T-helper 1 cell treated with Interleukin-12 subunit alpha and Interleukin-12 subunit beta and Interleukin-4 antibody, amounts not matched to agents 30 μg/mL and 1 μg/mL, for 36 hours (primary cell): ENCODE data around the gene RPS3A.
"Not testable (repeated sequence)": the region's sequence is repeated elsewhere in the genome, so short reads cannot be mapped to it uniquely, and the experiment has no call there.

Experiments
- H3K27ac Mint-ChIP-seq: one replicate; pipeline ENCODE4 v1.8.0; 2021; ENCODE audit warnings: mild to moderate bottlenecking, mixed read lengths
- H3K27me3 Mint-ChIP-seq: one replicate; pipeline ENCODE4 v1.8.0; 2021; ENCODE audit warnings: low read depth, mixed read lengths
- H3K36me3 Mint-ChIP-seq: one replicate; pipeline ENCODE4 v1.8.0; 2021; ENCODE audit warnings: low read depth, mixed read lengths
- H3K4me1 Mint-ChIP-seq: one replicate; pipeline ENCODE4 v1.8.0; 2021; ENCODE audit warnings: low read depth, mixed read lengths
- H3K4me3 Mint-ChIP-seq: one replicate; pipeline ENCODE4 v1.8.0; 2021; ENCODE audit warnings: mild to moderate bottlenecking, moderate library complexity, mixed read lengths
- H3K9me3 Mint-ChIP-seq: one replicate; pipeline ENCODE4 v1.8.0; 2021; ENCODE audit warnings: mixed read lengths

Gene RPS3A

GRCh38 chr4:151099976-151100417, 569 bp downstream of the RPS3A start:
- H3K9me3 Mint-ChIP-seq = no peaks in the 10 kb centered on the region
- H3K27me3 Mint-ChIP-seq = no peaks in the 10 kb centered on the region
- H3K36me3 Mint-ChIP-seq = peaks cover 42% of the 10 kb centered on the region
- H3K4me1 Mint-ChIP-seq = peaks cover 45% of the 10 kb centered on the region
- H3K4me3 Mint-ChIP-seq = peak overlapping the region; percentile 96
- peak overlapping the region; percentile 97 for H3K27ac Mint-ChIP-seq

- Mint-ChIP-seq H3K4me1 (peaks cover 41% of the 10 kb centered on the region), H3K27me3 (no peaks in the 10 kb centered on the region), H3K27ac (peak overlapping the region; percentile 97), H3K9me3 (no peaks in the 10 kb centered on the region), H3K36me3 (peaks cover 42% of the 10 kb centered on the region), H3K4me3 (peak overlapping the region; percentile 96)
Measured at GRCh38 chr4:151100531-151100930, 1.1 kb downstream of the RPS3A start.

- Mint-ChIP-seq H3K9me3 (no peaks in the 10 kb centered on the region), H3K36me3 (peaks cover 55% of the 10 kb centered on the region), H3K27me3 (no peaks in the 10 kb centered on the region), H3K4me3 (no peak overlapping the region), H3K4me1 (peaks cover 31% of the 10 kb centered on the region), H3K27ac (no peak overlapping the region)
Measured at GRCh38 chr4:151103758-151104157, 4.3 kb downstream of the RPS3A start.

- Mint-ChIP-seq H3K4me1 (peaks cover 29% of the 10 kb centered on the region), H3K27ac (no peak overlapping the region), H3K27me3 (no peaks in the 10 kb centered on the region), H3K36me3 (peaks cover 50% of the 10 kb centered on the region), H3K4me3 (no peak overlapping the region), H3K9me3 (no peaks in the 10 kb centered on the region)
Measured at GRCh38 chr4:151104621-151105020, 5.2 kb downstream of the RPS3A start.

- Mint-ChIP-seq H3K36me3 (peaks cover 42% of the 10 kb centered on the region), H3K27ac (no peak overlapping the region)
Measured at GRCh38 chr4:151105454-151106032, 6.1 kb downstream of the RPS3A start.

GRCh38 chr4:151107063-151107462, 7.6 kb downstream of the RPS3A start:
- no peak overlapping the region for H3K27ac Mint-ChIP-seq
- H3K4me1 Mint-ChIP-seq = peaks cover 11% of the 10 kb centered on the region
- H3K36me3 Mint-ChIP-seq = peaks cover 30% of the 10 kb centered on the region
- H3K4me3 Mint-ChIP-seq = no peak overlapping the region
- no peaks in the 10 kb centered on the region for H3K9me3 Mint-ChIP-seq
- H3K27me3 Mint-ChIP-seq = no peaks in the 10 kb centered on the region

More at GRCh38 chr4:151105454-151106032, 6.1 kb downstream of the RPS3A start:
- peaks cover 22% of the 10 kb centered on the region for H3K4me1 Mint-ChIP-seq
- no peaks in the 10 kb centered on the region for H3K9me3 Mint-ChIP-seq
- no peak overlapping the region for H3K4me3 Mint-ChIP-seq
- no peaks in the 10 kb centered on the region for H3K27me3 Mint-ChIP-seq

GRCh38 chr4:151110236-151110635, 10.8 kb downstream of the RPS3A start:
- Mint-ChIP-seq H3K4me3 (no peak overlapping the region), H3K36me3 (peaks cover 13% of the 10 kb centered on the region), H3K27ac (no peak overlapping the region)

GRCh38 chr4:151114338-151114737, 14.9 kb downstream of the RPS3A start:
- Mint-ChIP-seq H3K36me3 (no peaks in the 10 kb centered on the region), H3K27me3 (no peaks in the 10 kb centered on the region), H3K4me3 (no peak overlapping the region), H3K9me3 (no peaks in the 10 kb centered on the region), H3K27ac (peak overlapping the region; percentile 34), H3K4me1 (peaks cover 2% of the 10 kb centered on the region)

More at GRCh38 chr4:151110236-151110635, 10.8 kb downstream of the RPS3A start:
- H3K4me1 Mint-ChIP-seq = peaks cover 3% of the 10 kb centered on the region
- H3K27me3 Mint-ChIP-seq = no peaks in the 10 kb centered on the region
- no peaks in the 10 kb centered on the region for H3K9me3 Mint-ChIP-seq

GRCh38 chr4:151114986-151115385, 15.6 kb downstream of the RPS3A start:
- no peaks in the 10 kb centered on the region for H3K36me3 Mint-ChIP-seq
- no peaks in the 10 kb centered on the region for H3K27me3 Mint-ChIP-seq
- no peak overlapping the region for H3K27ac Mint-ChIP-seq
- H3K9me3 Mint-ChIP-seq = no peaks in the 10 kb centered on the region
- peaks cover 2% of the 10 kb centered on the region for H3K4me1 Mint-ChIP-seq
- no peak overlapping the region for H3K4me3 Mint-ChIP-seq

- Mint-ChIP-seq H3K4me1 (peaks cover 5% of the 10 kb centered on the region), H3K9me3 (no peaks in the 10 kb centered on the region), H3K36me3 (no peaks in the 10 kb centered on the region), H3K27me3 (no peaks in the 10 kb centered on the region), H3K4me3 (no peak overlapping the region), H3K27ac (no peak overlapping the region)
Measured at GRCh38 chr4:151117371-151117962, 18.0 kb downstream of the RPS3A start.

GRCh38 chr4:151129796-151130195, 30.4 kb downstream of the RPS3A start:
- Mint-ChIP-seq H3K4me1 (no peaks in the 10 kb centered on the region), H3K9me3 (no peaks in the 10 kb centered on the region), H3K36me3 (no peaks in the 10 kb centered on the region), H3K27me3 (no peaks in the 10 kb centered on the region), H3K4me3 (no peak overlapping the region), H3K27ac (no peak overlapping the region)

GRCh38 chr4:151133311-151133710, 33.9 kb downstream of the RPS3A start:
- Mint-ChIP-seq H3K4me3 (no peak overlapping the region), H3K9me3 (no peaks in the 10 kb centered on the region)

GRCh38 chr4:151136048-151136447, 36.6 kb downstream of the RPS3A start:
- H3K27ac Mint-ChIP-seq, H3K27me3 Mint-ChIP-seq, H3K4me1 Mint-ChIP-seq, H3K9me3 Mint-ChIP-seq, H3K36me3 Mint-ChIP-seq, H3K4me3 Mint-ChIP-seq: not testable (repeated sequence)

More at GRCh38 chr4:151133311-151133710, 33.9 kb downstream of the RPS3A start:
- H3K27me3 Mint-ChIP-seq = no peaks in the 10 kb centered on the region
- no peaks in the 10 kb centered on the region for H3K4me1 Mint-ChIP-seq
- no peak overlapping the region for H3K27ac Mint-ChIP-seq
- H3K36me3 Mint-ChIP-seq = no peaks in the 10 kb centered on the region

- Mint-ChIP-seq H3K36me3 (no peaks in the 10 kb centered on the region), H3K9me3 (no peaks in the 10 kb centered on the region), H3K4me3 (no peak overlapping the region), H3K4me1 (no peaks in the 10 kb centered on the region), H3K27ac (no peak overlapping the region), H3K27me3 (no peaks in the 10 kb centered on the region)
Measured at GRCh38 chr4:151139814-151140213, 40.4 kb downstream of the RPS3A start.

- no peaks in the 10 kb centered on the region for H3K9me3 Mint-ChIP-seq
- no peaks in the 10 kb centered on the region for H3K27me3 Mint-ChIP-seq
- H3K27ac Mint-ChIP-seq = no peak overlapping the region
- no peaks in the 10 kb centered on the region for H3K36me3 Mint-ChIP-seq
- no peak overlapping the region for H3K4me3 Mint-ChIP-seq
- H3K4me1 Mint-ChIP-seq = no peaks in the 10 kb centered on the region
Measured at GRCh38 chr4:151142758-151143157, 43.3 kb downstream of the RPS3A start.
